Esophagus muscularis mucosa (tissue), 4 donors: ENCODE results near the gene VHLL. TPM values are rescaled to one million over a fixed set of nuclear protein-coding genes. Genes with fewer than 3 reads are reported as not detected.

ENCODE experiments used
- DNase-seq: peaks from one replicate; pipeline ENCODE4 v3.0.0-alpha.2; 2017; ENCODE audit errors: extremely low spot score
- H3K27ac ChIP-seq, 4 donors: fragments of 200-600 bp; sonication (generic); replicated peaks in 1 of 4; 1 replicate in 3 of 4; 2 replicates in 1 of 4; pipeline ENCODE4 v1.5.1; 2016 to 2019; ENCODE audit warnings: mild to moderate bottlenecking in 1 of 4
- H3K27me3 ChIP-seq, 4 donors: fragments of 200-600 bp; sonication (generic); one replicate each; pipeline versions ENCODE4 v1.5.1 to v1.6.0; 2016 to 2019
- H3K36me3 ChIP-seq, 4 donors: fragments of 200-600 bp; sonication (generic); one replicate each; pipeline ENCODE4 v1.5.1; 2016 to 2019
- H3K4me1 ChIP-seq, 4 donors: fragments of 200-600 bp; sonication (generic); one replicate each; pipeline ENCODE4 v1.5.1; 2016 to 2019
- H3K4me3 ChIP-seq, 4 donors: fragments of 200-600 bp; sonication (generic); 1 replicate in 2 of 4; 2 replicates in 2 of 4; pipeline ENCODE4 v1.5.1; 2016 to 2019; ENCODE audit warnings: mild to moderate bottlenecking in 4 of 4, moderate library complexity in 1 of 4
- H3K9me3 ChIP-seq, 4 donors: fragments of 200-600 bp; sonication (generic); 1 replicate in 3 of 4; 2 replicates in 1 of 4; pipeline ENCODE4 v1.5.1; 2016 to 2019
- CTCF ChIP-seq, 3 experiments: fragments of 200-600 bp in 2 of 3; fragments of 450-650 bp in 1 of 3; sonication (generic) in 2 of 3; IDR thresholded peaks; one replicate each; pipeline ENCODE4 v1.5.1; 2017 to 2019; ENCODE audit warnings: antibody characterized with exemption in 3 of 3, mild to moderate bottlenecking in 2 of 3, moderate library complexity in 1 of 3
- EP300 ChIP-seq: sonication (generic); formaldehyde crosslinking; IDR thresholded peaks from one replicate; pipeline ENCODE4 v1.6.1; 2017; ENCODE audit warnings: antibody characterized with exemption
- POLR2A ChIP-seq: fragments of 450-650 bp; IDR thresholded peaks from one replicate; pipeline ENCODE4 v1.6.1; 2017; ENCODE audit warnings: antibody characterized with exemption, moderate library complexity, mild to moderate bottlenecking, low read depth
- POLR2AphosphoS5 ChIP-seq, 2 donors: sonication (generic); formaldehyde crosslinking; IDR thresholded peaks; one replicate each; pipeline ENCODE4 v1.6.1; 2017; ENCODE audit warnings: antibody characterized with exemption in 2 of 2
- WGBS: methylation state at CpG from one replicate; pipeline ENCODE4 v1.1.5; 2018; 5-methylcytosine and 5-hydroxymethylcytosine counted together
- intact Hi-C: fragments of 100-400 bp; cut with DNase I; formaldehyde crosslinking; loops from one replicate; pipeline ENCODE4 v1.15.1; 2023
- total RNA-seq, 4 donors: library from RNA; depleted of rRNA; stranded (reverse); fragments of >200 nt; gene quantifications; one replicate each; pipeline versions ENCODE4 v1.1.0 to v1.2.1, GENCODE V29; 2016

The VHLL gene
- total RNA-seq, 4 donors from 2014 or later = not detected

DNA sequence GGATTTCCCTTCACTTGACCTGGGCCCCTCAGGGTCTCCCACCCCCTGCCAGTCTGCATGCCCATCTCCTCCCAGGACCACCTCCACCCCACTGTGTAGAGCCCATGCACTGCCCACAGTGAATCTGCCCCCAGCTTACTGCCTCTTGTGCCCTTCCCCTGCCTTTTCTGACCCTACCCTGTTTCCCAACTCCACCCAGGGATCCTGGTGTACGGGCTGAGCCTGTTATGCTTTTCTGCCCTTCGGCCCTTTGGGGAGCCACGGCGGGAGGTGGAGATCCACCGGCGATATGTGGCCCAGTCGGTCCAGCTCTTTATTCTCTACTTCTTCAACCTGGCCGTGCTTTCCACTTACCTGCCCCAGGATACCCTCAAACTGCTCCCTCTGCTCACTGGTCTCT, 13.0 kb downstream of the VHLL start:
- H3K9me3 ChIP-seq = no peaks in the 10 kb centered on the region
- no peaks in the 10 kb centered on the region for H3K27me3 ChIP-seq
- no peak overlapping the region for H3K27ac ChIP-seq
- H3K36me3 ChIP-seq = peaks cover 0 to 31% (median 8%) of the 10 kb centered on the region in 4 donors
- peaks cover 18 to 38% (median 31%) of the 10 kb centered on the region in 4 donors for H3K4me1 ChIP-seq
- intact Hi-C loops = no loop called here
- TF ChIP-seq POLR2A (no peak), EP300 (no peak), CTCF (IDR thresholded peaks at IDR 0.05) (no peak), POLR2AphosphoS5 (IDR thresholded peaks at IDR 0.05) (no peak)
- no peak overlapping the region for H3K4me3 ChIP-seq
- 86% methylated on average over 8 of the region's 8 CpGs for WGBS
- no peak for DNase-seq

DNA sequence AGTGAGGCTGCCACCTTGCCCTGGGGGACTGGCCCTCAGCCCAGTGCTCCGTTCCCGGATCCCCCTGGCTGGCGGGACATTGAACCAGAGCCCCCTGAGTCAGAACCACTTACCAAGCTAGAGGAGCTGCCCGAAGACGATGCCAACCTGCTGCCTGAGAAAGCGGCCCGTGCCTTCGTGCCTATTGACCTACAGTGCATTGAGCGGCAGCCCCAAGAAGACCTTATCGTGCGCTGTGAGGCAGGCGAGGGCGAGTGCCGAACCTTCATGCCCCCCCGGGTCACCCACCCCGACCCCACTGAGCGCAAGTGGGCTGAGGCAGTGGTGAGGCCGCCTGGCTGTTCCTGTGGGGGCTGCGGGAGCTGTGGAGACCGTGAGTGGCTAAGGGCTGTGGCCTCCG, 13.7 kb downstream of the VHLL start:
- Histone ChIP-seq H3K4me1 (peaks cover 25 to 38% (median 30%) of the 10 kb centered on the region in 4 donors), H3K27me3 (no peaks in the 10 kb centered on the region), H3K36me3 (peaks cover 0 to 31% (median 8%) of the 10 kb centered on the region in 4 donors), H3K9me3 (no peaks in the 10 kb centered on the region), H3K27ac (no peak overlapping the region), H3K4me3 (no peak overlapping the region)
- intact Hi-C loops = no loop called here
- DNase-seq = no peak
- TF ChIP-seq EP300 = no peak
- no peak for TF ChIP-seq POLR2A
- TF ChIP-seq CTCF (IDR thresholded peaks at IDR 0.05) = no peak
- TF ChIP-seq POLR2AphosphoS5 (IDR thresholded peaks at IDR 0.05) = no peak
- 93% methylated on average over 10 of the region's 21 CpGs for WGBS

- H3K4me3 ChIP-seq = no peak overlapping the region
- no peak for TF ChIP-seq CTCF (IDR thresholded peaks at IDR 0.05)
- TF ChIP-seq POLR2AphosphoS5 (IDR thresholded peaks at IDR 0.05) = no peak
- no peak for TF ChIP-seq POLR2A
- TF ChIP-seq EP300 = no peak
- H3K4me1 ChIP-seq = peaks cover 26 to 39% (median 34%) of the 10 kb centered on the region in 4 donors
- WGBS = 87% methylated on average over 4 of the region's 4 CpGs
- intact Hi-C loops = no loop called here
- no peak overlapping the region for H3K27ac ChIP-seq
- DNase-seq = no peak
- no peaks in the 10 kb centered on the region for H3K9me3 ChIP-seq
- no peaks in the 10 kb centered on the region for H3K27me3 ChIP-seq
- peaks cover 0 to 35% (median 9%) of the 10 kb centered on the region in 4 donors for H3K36me3 ChIP-seq
These were observed 14.3 kb downstream of the VHLL start for GRCh38 chr1:156284757-156285156.

DNA sequence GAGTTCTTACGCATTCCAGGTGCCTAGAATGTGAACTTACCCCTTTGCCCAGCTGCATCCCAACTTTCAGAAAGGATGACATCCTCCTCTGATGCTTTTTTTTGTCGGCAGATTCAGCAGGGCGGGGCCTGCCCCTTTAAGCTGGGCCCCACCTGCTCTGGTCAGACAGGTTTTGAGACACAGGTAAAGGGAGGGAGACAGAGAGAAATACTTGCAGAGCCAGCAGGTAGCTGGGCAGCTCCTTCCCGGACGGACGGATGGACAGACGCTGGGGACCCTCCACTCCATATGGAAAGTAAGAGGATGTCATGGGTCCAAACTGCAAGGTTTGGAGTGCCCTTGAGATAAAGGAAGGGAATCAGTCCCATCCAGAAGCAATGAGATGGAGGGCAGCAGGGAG, 15.0 kb downstream of the VHLL start, which contains the start of gene TMEM79:
TMEM79 (plus strand) TSS at position 214 of the 400 bp plus-strand sequence. CDS start 902 bp downstream, outside the sequence.
- no peak for DNase-seq
- peaks cover 2 to 31% (median 9%) of the 10 kb centered on the region in 4 donors for H3K36me3 ChIP-seq
- no peaks in the 10 kb centered on the region for H3K27me3 ChIP-seq
- H3K4me3 ChIP-seq = peak within 1 kb of the TSS; percentile 85 to 95 (median 93)
- no peak for TF ChIP-seq POLR2A
- no peak for TF ChIP-seq CTCF (IDR thresholded peaks at IDR 0.05)
- TF ChIP-seq EP300 = no peak
- no peak for TF ChIP-seq POLR2AphosphoS5 (IDR thresholded peaks at IDR 0.05)
- 98% methylated on average over 7 of the region's 7 CpGs for WGBS
- intact Hi-C loops = no loop called here
- H3K9me3 ChIP-seq = no peaks in the 10 kb centered on the region
- H3K27ac ChIP-seq = peak within 1 kb of the TSS; percentile 88 to 93 (median 90)
- peaks cover 26 to 39% (median 34%) of the 10 kb centered on the region in 4 donors for H3K4me1 ChIP-seq

DNA sequence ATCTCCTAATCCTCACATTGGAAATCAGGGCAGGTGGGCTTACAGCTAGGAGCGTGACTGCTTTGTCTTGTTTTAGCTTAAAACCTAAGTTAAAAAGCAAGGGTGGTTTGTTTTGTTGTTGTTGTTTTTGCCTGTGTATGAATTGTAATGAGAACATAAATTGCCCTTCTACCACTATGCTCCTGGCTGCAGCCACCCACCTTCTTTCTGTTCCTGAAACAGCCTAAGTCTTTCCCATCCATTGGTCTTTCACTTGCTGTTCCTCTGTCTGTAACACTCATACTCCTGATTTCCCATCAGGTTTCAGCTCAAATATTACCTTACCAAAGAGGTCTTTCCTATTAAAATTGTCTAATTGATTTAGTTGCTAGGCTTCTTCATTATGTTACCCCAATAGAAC, 15.6 kb downstream of the VHLL start:
- Histone ChIP-seq H3K4me3 (peak overlapping the region; percentile 85 to 95 (median 93)), H3K9me3 (no peaks in the 10 kb centered on the region), H3K27ac (peak overlapping the region in 3 of 4 donors; percentile 88 to 93 (median 90)), H3K36me3 (peaks cover 2 to 32% (median 12%) of the 10 kb centered on the region in 4 donors), H3K4me1 (peaks cover 26 to 39% (median 34%) of the 10 kb centered on the region in 4 donors), H3K27me3 (no peaks in the 10 kb centered on the region)
- 100% methylated on average over 1 of the region's 1 CpG for WGBS
- TF ChIP-seq POLR2A (no peak), EP300 (no peak), POLR2AphosphoS5 (IDR thresholded peaks at IDR 0.05) (no peak), CTCF (IDR thresholded peaks at IDR 0.05) (no peak)
- intact Hi-C loops = no loop called here
- no peak for DNase-seq
